Measurements from ENCODE around the gene WDFY3. TPM values are rescaled to one million over a fixed set of nuclear protein-coding genes. Genes with fewer than 3 reads are reported as not detected.

WDFY3 gene
- total and polyA plus RNA-seq, 2 experiments from 2014 or later, result 3.1 to 45.6 TPM

DNA sequence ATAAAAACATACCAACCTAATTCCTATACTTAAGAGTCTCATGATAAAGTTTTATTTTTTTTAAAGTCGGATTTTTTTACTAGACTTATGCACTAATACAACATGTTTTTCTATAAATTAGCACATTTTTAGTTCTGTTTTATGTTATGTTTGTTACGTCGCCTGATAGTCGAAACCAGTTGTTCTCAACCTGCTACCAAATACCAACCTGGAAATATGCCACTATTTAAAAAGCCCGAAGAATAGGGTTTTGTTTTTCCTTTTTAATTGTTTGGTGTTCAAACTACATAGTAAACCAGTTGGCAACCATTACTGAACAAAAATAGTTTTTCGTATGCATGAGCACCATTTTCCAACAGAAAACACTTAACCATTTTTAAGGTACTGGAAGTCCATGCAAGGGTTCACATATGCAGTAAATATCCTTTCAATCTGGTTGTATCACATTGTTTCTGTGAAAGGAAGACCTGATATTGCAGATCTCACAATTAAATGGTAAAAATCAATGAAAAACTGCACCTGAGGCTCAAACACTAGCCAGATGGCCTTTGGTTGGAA is 1.4 kb downstream of the WDFY3 start:
- Histone ChIP-seq H3K9me2 (ENCODE audit: insufficient read depth) (no peaks in the 10 kb centered on the region), H3K36me3 (ENCODE audit: low read depth) (no peaks in the 10 kb centered on the region), H3K4me1 (ENCODE audit: insufficient read depth) (peaks cover 16% of the 10 kb centered on the region), H3K9ac (peak overlapping the region; percentile 87), H3K4me2 (ENCODE audit: unreplicated experiment) (peak overlapping the region; percentile 94), H3F3A (ENCODE audit: insufficient read depth) (0 out of 2 replicates have a peak, but pooled peaks cover 5% of the 10 kb centered on the region), H3K4me3 (peak overlapping the region; percentile 84), H3K9me3 (ENCODE audit: low read depth) (no peaks in the 10 kb centered on the region), H4K20me1 (ENCODE audit: insufficient read depth) (0 out of 2 replicates have a peak, but pooled peaks cover 3% of the 10 kb centered on the region), H2AFZ (peak overlapping the region; percentile 65), H3K27me3 (replicated peaks; ENCODE audit: insufficient read depth) (no peaks in the 10 kb centered on the region), H3K27ac (peak overlapping the region; percentile 68), H3K79me2 (ENCODE audit: insufficient read depth) (peaks cover 59% of the 10 kb centered on the region)
- peak; percentile 42 for DNase-seq
- TF ChIP-seq EZH2 (IDR thresholded peaks at IDR 0.05; ENCODE audit: insufficient read depth, poor library complexity, severe bottlenecking) (no peak), EZH2phosphoT487 (IDR thresholded peaks at IDR 0.05; ENCODE audit: insufficient read depth, low read depth) (no peak)
- 43 to 48% methylated on average over 6 of the region's 6 CpGs for WGBS, 2 experiments (ENCODE audit: low coverage in 1 of 2, low lambda C conversion rate in 2 of 2, missing lambda C conversion rate in 2 of 2)
- in situ Hi-C loops (cut with MboI), result no loop called here

DNA sequence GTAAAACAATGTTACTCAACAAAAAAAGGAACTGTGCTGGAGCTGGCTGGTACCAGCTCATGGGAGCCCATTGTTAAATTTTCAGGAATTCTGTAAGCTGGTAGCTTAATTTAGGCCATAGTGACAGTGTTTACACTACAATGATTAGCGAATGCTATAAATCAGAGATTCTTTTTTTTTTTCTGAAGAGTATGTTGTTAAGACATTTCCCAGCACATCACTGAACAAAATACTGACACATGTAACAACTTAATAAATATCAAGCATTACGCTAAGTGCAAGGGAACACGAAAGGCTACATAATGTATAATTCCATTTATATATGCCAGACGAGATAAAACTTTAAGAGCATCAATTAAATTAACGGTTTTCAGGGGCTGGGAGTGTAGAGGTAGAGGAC is 4.4 kb downstream of the WDFY3 start:
- H3K9me3 ChIP-seq (ENCODE audit: low read depth), result no peaks in the 10 kb centered on the region
- DNase-seq, result no peak
- 0 out of 2 replicates have a peak, but pooled peaks cover 2% of the 10 kb centered on the region for H3F3A ChIP-seq (ENCODE audit: insufficient read depth)
- H3K27ac ChIP-seq, result no peak overlapping the region
- H3K4me1 ChIP-seq (ENCODE audit: insufficient read depth), result peaks cover 17% of the 10 kb centered on the region
- WGBS, 2 experiments (ENCODE audit: low coverage in 1 of 2, low lambda C conversion rate in 2 of 2, missing lambda C conversion rate in 2 of 2), result 86 to 88% methylated on average over 5 of the region's 5 CpGs
- H3K9me2 ChIP-seq (ENCODE audit: insufficient read depth), result no peaks in the 10 kb centered on the region
- H3K36me3 ChIP-seq (ENCODE audit: low read depth), result no peaks in the 10 kb centered on the region
- 0 out of 2 replicates have a peak, but pooled peaks cover 5% of the 10 kb centered on the region for H4K20me1 ChIP-seq (ENCODE audit: insufficient read depth)
- no peak overlapping the region for H2AFZ ChIP-seq
- peaks cover 88% of the 10 kb centered on the region for H3K79me2 ChIP-seq (ENCODE audit: insufficient read depth)
- no peak for TF ChIP-seq EZH2 (IDR thresholded peaks at IDR 0.05; ENCODE audit: insufficient read depth, poor library complexity, severe bottlenecking)
- no peak for TF ChIP-seq EZH2phosphoT487 (IDR thresholded peaks at IDR 0.05; ENCODE audit: insufficient read depth, low read depth)
- no peak overlapping the region for H3K4me3 ChIP-seq
- in situ Hi-C loops (cut with MboI), result no loop called here
- H3K27me3 ChIP-seq (replicated peaks; ENCODE audit: insufficient read depth), result no peaks in the 10 kb centered on the region
- H3K4me2 ChIP-seq (ENCODE audit: unreplicated experiment), result no peak overlapping the region
- no peak overlapping the region for H3K9ac ChIP-seq

DNA sequence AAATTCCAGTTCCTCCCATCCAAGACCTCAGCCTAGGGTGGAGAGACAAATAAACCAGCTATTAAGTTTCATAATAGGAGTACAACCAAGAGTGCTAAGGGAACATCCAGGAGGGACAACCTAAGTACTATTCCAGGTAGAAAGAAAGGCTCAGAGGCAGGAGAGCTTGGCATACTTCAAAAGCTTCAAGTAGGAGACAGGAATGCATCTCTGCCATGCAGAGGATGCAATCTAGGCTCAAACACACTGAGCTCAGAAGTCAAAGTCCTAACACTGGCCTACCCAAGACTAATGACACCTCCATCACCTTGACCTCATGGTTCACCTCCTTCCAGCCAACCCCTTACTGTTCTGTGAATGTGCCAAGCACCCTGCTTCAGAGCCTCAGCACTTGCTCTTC is 8.1 kb downstream of the WDFY3 start:
- Histone ChIP-seq H3K27me3 (replicated peaks; ENCODE audit: insufficient read depth) (no peaks in the 10 kb centered on the region), H3K9me3 (ENCODE audit: low read depth) (no peaks in the 10 kb centered on the region), H2AFZ (no peak overlapping the region), H3F3A (ENCODE audit: insufficient read depth) (no peaks in the 10 kb centered on the region), H3K27ac (no peak overlapping the region), H3K36me3 (ENCODE audit: low read depth) (no peaks in the 10 kb centered on the region), H3K9me2 (ENCODE audit: insufficient read depth) (no peaks in the 10 kb centered on the region), H3K4me2 (ENCODE audit: unreplicated experiment) (no peak overlapping the region), H3K4me3 (no peak overlapping the region), H3K79me2 (ENCODE audit: insufficient read depth) (peaks cover 100% of the 10 kb centered on the region), H3K4me1 (ENCODE audit: insufficient read depth) (peaks cover 7% of the 10 kb centered on the region), H4K20me1 (ENCODE audit: insufficient read depth) (0 out of 2 replicates have a peak, but pooled peaks cover 5% of the 10 kb centered on the region), H3K9ac (no peak overlapping the region)
- DNase-seq, result no peak
- in situ Hi-C loops (cut with MboI), result no loop called here
- no peak for TF ChIP-seq EZH2 (IDR thresholded peaks at IDR 0.05; ENCODE audit: insufficient read depth, poor library complexity, severe bottlenecking)
- no peak for TF ChIP-seq EZH2phosphoT487 (IDR thresholded peaks at IDR 0.05; ENCODE audit: insufficient read depth, low read depth)

DNA sequence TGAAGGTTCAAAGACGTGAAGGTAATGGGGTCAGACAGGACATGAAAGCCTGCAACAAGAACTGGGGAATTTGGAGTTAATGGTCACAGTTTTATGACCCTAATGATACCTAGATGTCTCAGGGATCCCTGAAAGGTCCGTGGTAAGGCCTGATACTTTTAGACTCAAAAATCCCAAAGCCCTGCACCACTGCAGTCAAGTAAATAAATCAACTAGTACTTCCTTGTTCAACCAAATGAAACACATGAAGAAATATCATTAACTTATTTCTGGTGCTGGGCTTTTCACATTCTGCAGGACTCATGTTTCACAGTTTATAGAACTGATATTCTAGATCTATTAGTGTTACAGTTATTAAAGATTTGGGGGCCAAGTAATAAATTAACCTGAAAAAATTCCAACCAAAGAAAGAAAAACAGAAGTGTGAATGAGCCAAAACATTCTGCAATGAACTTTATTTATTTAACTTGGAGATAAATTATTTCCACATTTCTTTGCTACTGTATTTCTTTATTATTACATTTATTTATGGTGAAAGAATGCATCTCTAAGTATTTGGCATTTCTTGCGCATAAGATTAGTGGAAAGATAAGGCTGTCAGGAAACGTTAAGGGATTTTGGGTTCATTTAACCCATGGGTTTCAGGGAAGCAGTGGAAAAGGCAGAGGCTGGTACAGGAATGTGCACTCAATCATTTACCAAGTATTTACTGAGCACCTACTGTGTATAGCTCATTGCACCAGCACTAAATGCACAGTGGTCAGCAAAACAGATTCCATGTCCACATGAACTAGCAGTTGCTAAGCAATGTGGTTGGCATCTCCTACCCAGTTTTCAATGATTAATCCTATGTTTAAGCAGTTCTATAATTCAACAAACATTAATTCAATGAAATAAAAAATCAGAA is 8.7 kb downstream of the WDFY3 start:
- Histone ChIP-seq H3K27ac (no peak overlapping the region), H3K79me2 (ENCODE audit: insufficient read depth) (peaks cover 100% of the 10 kb centered on the region), H3K9ac (no peak overlapping the region), H3K4me2 (ENCODE audit: unreplicated experiment) (no peak overlapping the region), H3K9me2 (ENCODE audit: insufficient read depth) (no peaks in the 10 kb centered on the region), H3K4me1 (ENCODE audit: insufficient read depth) (peaks cover 9% of the 10 kb centered on the region), H3K27me3 (replicated peaks; ENCODE audit: insufficient read depth) (no peaks in the 10 kb centered on the region), H3K9me3 (ENCODE audit: low read depth) (no peaks in the 10 kb centered on the region), H3F3A (ENCODE audit: insufficient read depth) (peaks cover 5% of the 10 kb centered on the region; the same call in 1 of the 2 replicates), H2AFZ (no peak overlapping the region), H4K20me1 (ENCODE audit: insufficient read depth) (0 out of 2 replicates have a peak, but pooled peaks cover 5% of the 10 kb centered on the region), H3K4me3 (no peak overlapping the region), H3K36me3 (ENCODE audit: low read depth) (no peaks in the 10 kb centered on the region)
- WGBS, 2 experiments (ENCODE audit: low coverage in 1 of 2, low lambda C conversion rate in 2 of 2, missing lambda C conversion rate in 2 of 2), result 65 to 74% methylated on average over 4 of the region's 4 CpGs
- TF ChIP-seq EZH2phosphoT487 (IDR thresholded peaks at IDR 0.05; ENCODE audit: insufficient read depth, low read depth) (no peak), EZH2 (IDR thresholded peaks at IDR 0.05; ENCODE audit: insufficient read depth, poor library complexity, severe bottlenecking) (no peak)
- DNase-seq, result peak; percentile 2
- in situ Hi-C loops (cut with MboI), result no loop called here

Data from GM23248 (cell line).